GM19395 (cell line): ENCODE results near the gene ZNF579.

Experiments used
- ATAC-seq: cut with Tn5 transposase; IDR thresholded peaks from one replicate; pipeline ENCODE4 v1.9.1; 2021; ENCODE audit warnings: mild to moderate bottlenecking, moderate library complexity; ENCODE audit not compliant: unreplicated experiment

ZNF579 gene

DNA sequence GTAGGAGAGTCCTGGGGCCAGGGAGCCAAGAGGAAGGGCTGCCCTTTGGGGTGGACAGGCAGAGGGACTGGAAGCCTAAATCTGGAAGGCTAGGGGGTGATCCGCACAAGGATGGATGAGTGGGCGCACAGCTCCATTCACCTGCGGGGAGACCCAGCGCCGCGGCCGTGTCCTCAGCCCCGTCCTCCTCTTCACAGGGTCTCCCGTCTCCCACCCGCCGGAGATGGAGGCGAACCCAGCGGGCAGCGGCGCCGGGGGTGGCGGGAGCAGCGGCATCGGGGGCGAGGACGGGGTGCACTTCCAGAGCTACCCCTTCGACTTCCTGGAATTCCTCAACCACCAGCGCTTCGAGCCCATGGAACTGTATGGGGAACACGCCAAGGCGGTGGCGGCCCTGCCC is 32.7 kb upstream of the ZNF579 start:
- ATAC-seq: no peak

GRCh38 chr19:55611983-55612645 is 31.5 kb upstream of the ZNF579 start:
- ATAC-seq: no peak

- ATAC-seq: no peak
Observed at GRCh38 chr19:55611300-55611982, 30.8 kb upstream of the ZNF579 start.

- no peak for ATAC-seq
Observed at GRCh38 chr19:55609326-55609725, 28.7 kb upstream of the ZNF579 start.

- no peak for ATAC-seq
Observed at GRCh38 chr19:55606817-55607216, 26.2 kb upstream of the ZNF579 start.

- ATAC-seq: no peak
Observed at GRCh38 chr19:55606471-55606787, 25.8 kb upstream of the ZNF579 start.

DNA sequence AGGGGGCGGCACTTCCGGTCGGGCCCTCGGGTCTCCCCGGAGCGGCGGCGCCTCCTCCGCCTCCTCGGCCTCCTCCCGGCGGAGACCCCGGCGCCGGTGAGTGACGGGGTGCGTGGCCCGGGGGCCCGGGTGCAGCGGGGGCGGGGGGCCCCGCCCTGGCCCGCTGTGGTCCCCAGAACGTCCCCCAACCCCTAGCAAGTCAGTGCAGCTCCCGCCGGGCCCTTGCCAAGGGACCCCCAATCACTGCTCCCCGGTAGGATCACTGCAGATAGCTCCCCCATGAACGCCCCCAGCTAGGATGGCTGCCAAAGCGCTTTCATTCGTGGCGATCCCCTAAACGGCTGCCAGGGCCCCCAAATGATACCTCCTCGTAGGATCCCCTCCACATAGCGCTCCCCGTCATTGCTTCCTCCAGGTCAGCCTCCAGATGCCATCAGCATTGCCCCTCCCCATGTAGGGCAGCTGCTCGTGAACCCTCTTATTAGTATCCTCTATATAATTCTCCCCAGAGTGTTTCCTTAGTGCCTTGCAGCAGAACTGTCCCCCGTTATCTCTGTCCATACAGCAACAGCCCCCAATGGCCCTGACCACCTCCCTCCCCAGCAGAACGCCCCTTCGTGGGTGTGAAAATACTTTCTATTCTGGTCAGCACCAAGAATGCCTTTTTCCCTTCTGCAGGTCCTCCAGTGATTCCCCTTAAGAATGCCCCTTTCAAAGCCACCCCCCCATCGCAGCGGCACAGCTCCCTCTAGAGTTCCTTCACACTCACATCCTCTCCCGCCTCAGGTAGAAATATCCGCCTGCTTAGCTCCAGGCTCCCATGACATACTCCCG is 25.2 kb upstream of the ZNF579 start, which contains the start of gene ZNF865:
Gene ZNF865, plus strand, starts transcription at position 11 of the 834 bp plus-strand sequence. CDS start 7,972 bp downstream, outside the sequence.
- no peak for ATAC-seq

DNA sequence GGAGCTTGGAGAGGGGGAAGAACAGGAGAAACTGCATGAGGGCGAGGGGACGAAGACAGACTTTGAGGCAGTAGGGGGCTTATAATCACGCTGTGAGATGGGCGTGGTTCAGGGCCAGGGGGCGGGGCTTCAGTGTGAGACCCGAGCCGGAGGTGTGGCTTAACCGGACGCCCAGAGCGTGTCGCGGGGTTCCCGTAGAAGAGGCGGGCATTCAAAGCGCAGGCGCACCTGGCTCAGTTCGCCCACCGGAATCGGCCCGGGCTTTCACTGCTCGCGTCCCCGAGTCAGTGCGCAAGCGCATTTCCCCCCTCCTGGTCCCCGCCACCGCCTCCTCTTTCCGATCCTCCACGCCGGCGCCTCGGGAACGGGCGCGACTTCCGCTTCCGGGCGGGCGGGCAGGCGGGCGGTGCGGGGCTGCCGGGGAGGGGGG is 24.6 kb upstream of the ZNF579 start:
- ATAC-seq: peak; percentile 68

GRCh38 chr19:55603581-55604292 is 23.1 kb upstream of the ZNF579 start:
- ATAC-seq: no peak

- ATAC-seq: no peak
Observed at GRCh38 chr19:55603115-55603514, 22.5 kb upstream of the ZNF579 start.

DNA sequence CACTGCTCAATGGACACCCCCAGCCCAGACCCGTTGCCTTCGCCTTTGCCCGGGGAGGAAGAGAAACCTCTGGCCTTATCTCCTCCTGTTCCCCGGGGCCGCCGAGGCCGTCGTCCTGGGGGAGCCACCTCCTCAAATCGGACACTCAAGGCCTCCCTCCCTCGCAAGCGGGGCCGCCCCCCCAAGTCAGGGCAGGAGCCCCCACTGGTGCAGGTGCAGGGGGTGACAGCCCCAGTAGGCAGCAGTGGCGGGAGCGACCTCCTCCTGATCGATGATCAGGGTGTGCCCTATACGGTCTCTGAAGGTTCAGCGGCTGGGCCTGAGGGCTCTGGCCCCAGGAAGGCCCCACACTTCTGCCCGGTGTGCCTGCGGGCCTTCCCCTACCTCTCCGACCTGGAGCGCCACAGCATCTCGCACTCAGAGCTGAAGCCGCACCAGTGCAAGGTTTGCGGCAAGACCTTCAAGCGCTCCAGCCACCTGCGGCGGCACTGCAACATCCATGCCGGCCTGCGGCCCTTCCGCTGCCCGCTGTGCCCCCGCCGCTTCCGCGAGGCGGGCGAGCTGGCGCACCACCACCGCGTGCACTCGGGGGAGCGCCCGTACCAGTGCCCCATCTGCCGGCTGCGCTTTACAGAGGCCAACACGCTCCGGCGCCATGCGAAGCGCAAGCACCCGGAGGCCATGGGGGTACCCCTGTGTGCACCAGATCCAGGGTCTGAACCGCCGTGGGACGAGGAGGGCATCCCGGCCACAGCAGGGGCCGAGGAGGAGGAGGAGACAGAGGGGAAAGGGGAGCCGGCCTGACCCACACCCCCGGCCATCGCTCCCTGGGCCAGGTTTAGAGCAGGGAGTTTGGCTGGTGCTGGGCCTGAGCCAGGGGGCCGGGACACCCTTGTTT is 21.7 kb upstream of the ZNF579 start:
- ATAC-seq: no peak

- ATAC-seq: no peak
Observed at GRCh38 chr19:55601084-55601483, 20.4 kb upstream of the ZNF579 start.

DNA sequence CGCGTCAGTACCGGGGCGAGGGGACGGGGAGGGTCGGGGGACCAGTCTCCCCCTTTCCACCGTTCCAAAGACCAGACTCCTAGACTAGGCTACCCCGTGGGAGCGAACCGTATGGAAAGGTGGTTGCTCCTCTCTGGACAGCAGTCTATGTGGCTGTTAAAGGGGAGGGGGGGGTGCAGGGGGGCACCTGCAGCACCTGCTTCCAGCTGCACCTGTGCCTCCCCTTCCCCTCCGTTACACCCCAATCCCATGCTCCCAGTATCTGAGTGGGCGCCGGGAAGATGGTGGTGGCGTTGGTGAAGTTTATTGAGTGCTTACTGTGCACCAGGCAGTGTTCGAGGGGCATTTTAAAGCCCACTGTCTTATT is 20.0 kb upstream of the ZNF579 start:
- no peak for ATAC-seq

DNA sequence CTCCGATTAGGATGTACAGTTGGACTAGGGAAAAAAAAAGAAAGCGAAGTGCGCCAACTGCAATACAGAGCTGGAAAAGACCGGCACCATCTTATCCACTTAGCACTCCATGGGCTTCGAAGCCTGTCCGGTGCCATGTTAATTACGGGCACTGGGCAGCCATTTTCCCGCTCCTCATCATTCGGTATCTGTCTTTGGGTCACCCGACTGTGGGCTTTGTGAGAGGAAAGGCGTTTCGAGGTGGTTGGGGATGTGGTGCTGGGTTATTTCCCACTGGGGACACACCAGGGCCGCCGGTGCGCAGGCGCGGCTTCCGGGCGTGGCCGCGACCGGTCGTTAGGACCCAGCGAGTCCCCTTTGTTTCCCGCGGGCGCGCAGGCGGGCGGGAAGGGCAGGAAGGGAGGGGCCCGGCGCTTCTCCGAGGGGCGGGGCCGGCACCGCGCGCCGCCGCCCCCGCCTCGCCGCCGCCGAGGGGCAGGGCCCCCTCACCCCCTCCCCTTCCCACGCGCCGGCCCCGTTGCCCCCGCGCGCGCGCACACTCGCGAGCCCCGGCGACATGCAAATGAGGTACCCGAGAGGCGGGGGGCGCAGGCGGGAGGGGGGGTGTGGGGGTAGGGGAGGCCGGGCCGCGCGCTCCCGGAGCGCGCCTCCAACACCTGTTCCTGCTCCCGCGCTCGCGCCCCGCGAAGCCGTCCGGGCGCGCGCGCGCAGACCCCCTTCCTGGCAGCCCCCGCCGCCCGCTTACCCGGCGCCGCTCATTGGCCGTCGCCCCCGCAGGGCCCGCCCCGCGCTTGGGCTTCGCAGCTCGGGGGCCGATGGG is 19.4 kb upstream of the ZNF579 start, which contains the start of gene ZNF524:
Gene ZNF524, plus strand, starts transcription at position 447 of the 820 bp plus-strand sequence. CDS start 1,825 bp downstream, outside the sequence.
- peak; percentile 58 for ATAC-seq

- peak; percentile 65 for ATAC-seq
Observed at GRCh38 chr19:55599468-55599841, 18.8 kb upstream of the ZNF579 start, which contains the start of gene FIZ1. Gene FIZ1, minus strand, starts transcription at chr19:55599517. Its CDS starts 1,652 bp downstream, at chr19:55597865.

GRCh38 chr19:55598719-55599467 is 18.2 kb upstream of the ZNF579 start:
- peak; percentile 51 for ATAC-seq

- ATAC-seq: no peak
Observed at GRCh38 chr19:55598034-55598433, 17.4 kb upstream of the ZNF579 start.

DNA sequence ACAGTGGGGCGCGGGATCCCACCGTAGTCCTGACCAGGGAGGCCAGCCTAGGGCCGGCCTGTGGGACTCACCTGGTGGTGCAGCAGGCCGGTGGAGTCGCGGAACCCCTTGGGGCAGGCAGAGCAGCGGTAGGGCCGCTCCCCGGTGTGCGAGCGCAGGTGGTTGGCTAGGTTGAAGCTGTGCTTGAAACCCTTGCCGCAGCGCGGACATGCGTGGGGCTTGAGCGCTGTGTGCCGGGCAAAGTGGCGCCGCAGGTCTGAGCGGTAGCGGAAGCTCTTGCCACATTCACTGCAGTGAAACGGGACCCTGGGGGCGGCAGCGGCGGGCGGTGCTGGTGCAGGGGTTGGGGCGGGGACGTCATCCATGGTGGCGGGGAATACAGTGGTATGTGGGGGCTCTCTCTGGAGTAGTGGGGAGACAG is 16.9 kb upstream of the ZNF579 start:
- no peak for ATAC-seq
